PC-9 (cell line): ENCODE results near the gene ANXA3.

ENCODE experiments used
- CTCF ChIP-seq: fragments of 200-600 bp; sonication (generic); conservative IDR thresholded peaks from 2 replicates; pipeline ENCODE4 v1.6.1; 2017; ENCODE audit warnings: mixed run types, antibody characterized with exemption, mild to moderate bottlenecking, moderate library complexity
- EZH2 ChIP-seq: fragments of 200-600 bp; sonication (generic); IDR thresholded peaks from 2 replicates; pipeline ENCODE4 v1.8.0; 2017; ENCODE audit warnings: antibody characterized with exemption, low read depth

- TF ChIP-seq CTCF (no peak), EZH2 (no peak)
Observed at GRCh38 chr4:78591404-78591803, 39.8 kb downstream of the ANXA3 start.
